ENCODE measurements around the gene SLC38A10. TPM values are rescaled to one million over a fixed set of nuclear protein-coding genes. Genes with fewer than 3 reads are reported as not detected.

Gene SLC38A10
- total RNA-seq, 2 donors from 2014 or later, result 83.0 to 129 TPM

GRCh38 chr17:81324851-81325713 is 30.0 kb upstream of the SLC38A10 start:
- ATAC-seq (ENCODE audit: insufficient number of reproducible peaks, low FRiP score, low read depth) (no peak), DNase-seq (ENCODE audit: low spot score) (no peak)
- Histone ChIP-seq H3K27me3 (replicated peaks; ENCODE audit: insufficient read depth) (no peaks in the 10 kb centered on the region), H3K4me1 (ENCODE audit: control insufficient read depth in 1 of 2, low read depth in 2 of 2) (peaks cover 13 to 14% of the 10 kb centered on the region in 2 donors), H3K27ac (no peak overlapping the region), H3K36me3 (no peaks in the 10 kb centered on the region), H3K9me3 (no peaks in the 10 kb centered on the region), H3K4me3 (no peak overlapping the region)
- TF ChIP-seq CTCF (IDR thresholded peaks at IDR 0.05), result no peak

- ATAC-seq (ENCODE audit: insufficient number of reproducible peaks, low FRiP score, low read depth) (no peak), DNase-seq (ENCODE audit: low spot score) (no peak)
- no peak overlapping the region for H3K27ac ChIP-seq
- TF ChIP-seq CTCF (IDR thresholded peaks at IDR 0.05), result no peak
- no peaks in the 10 kb centered on the region for H3K27me3 ChIP-seq (replicated peaks; ENCODE audit: insufficient read depth)
- H3K4me1 ChIP-seq (ENCODE audit: control insufficient read depth in 1 of 2, low read depth in 2 of 2), result peaks cover 6% of the 10 kb centered on the region in 2 donors
- no peak overlapping the region for H3K4me3 ChIP-seq
- no peaks in the 10 kb centered on the region for H3K9me3 ChIP-seq
- no peaks in the 10 kb centered on the region for H3K36me3 ChIP-seq
Measured at GRCh38 chr17:81324177-81324850, 29.2 kb upstream of the SLC38A10 start.

- no peak for TF ChIP-seq CTCF (IDR thresholded peaks at IDR 0.05)
- DNase-seq (ENCODE audit: low spot score) (no peak), ATAC-seq (ENCODE audit: insufficient number of reproducible peaks, low FRiP score, low read depth) (no peak)
- Histone ChIP-seq H3K9me3 (no peaks in the 10 kb centered on the region), H3K36me3 (no peaks in the 10 kb centered on the region), H3K27me3 (replicated peaks; ENCODE audit: insufficient read depth) (no peaks in the 10 kb centered on the region), H3K4me1 (ENCODE audit: control insufficient read depth in 1 of 2, low read depth in 2 of 2) (no peaks in the 10 kb centered on the region), H3K27ac (no peak overlapping the region), H3K4me3 (no peak overlapping the region)
Measured at GRCh38 chr17:81323411-81323868, 28.3 kb upstream of the SLC38A10 start.

GRCh38 chr17:81323083-81323369 is 27.9 kb upstream of the SLC38A10 start:
- Histone ChIP-seq H3K27me3 (replicated peaks; ENCODE audit: insufficient read depth) (no peaks in the 10 kb centered on the region), H3K4me3 (no peak overlapping the region), H3K36me3 (no peaks in the 10 kb centered on the region), H3K4me1 (ENCODE audit: control insufficient read depth in 1 of 2, low read depth in 2 of 2) (no peaks in the 10 kb centered on the region), H3K27ac (no peak overlapping the region), H3K9me3 (no peaks in the 10 kb centered on the region)
- no peak for DNase-seq (ENCODE audit: low spot score)
- TF ChIP-seq CTCF (IDR thresholded peaks at IDR 0.05), result no peak
- ATAC-seq (ENCODE audit: insufficient number of reproducible peaks, low FRiP score, low read depth), result no peak

- DNase-seq (ENCODE audit: low spot score), result no peak
- ATAC-seq (ENCODE audit: insufficient number of reproducible peaks, low FRiP score, low read depth), result no peak
- H3K4me3 ChIP-seq, result no peak overlapping the region
Measured at GRCh38 chr17:81322271-81323082, 27.4 kb upstream of the SLC38A10 start.

More at GRCh38 chr17:81322271-81323082, 27.4 kb upstream of the SLC38A10 start:
- H3K9me3 ChIP-seq, result no peaks in the 10 kb centered on the region
- no peak overlapping the region for H3K27ac ChIP-seq
- TF ChIP-seq CTCF (IDR thresholded peaks at IDR 0.05), result no peak
- H3K4me1 ChIP-seq (ENCODE audit: control insufficient read depth in 1 of 2, low read depth in 2 of 2), result no peaks in the 10 kb centered on the region
- H3K36me3 ChIP-seq, result no peaks in the 10 kb centered on the region
- H3K27me3 ChIP-seq (replicated peaks; ENCODE audit: insufficient read depth), result no peaks in the 10 kb centered on the region
